Natural killer cell (primary cell): Measurements from ENCODE around the gene RAPGEF2. TPM values are rescaled to one million over a fixed set of nuclear protein-coding genes. Genes with fewer than 3 reads are reported as not detected.

ENCODE experiments used
- ATAC-seq, 3 donors: fragments of 150-1000 bp in 2 of 3; fragments of 200-7000 bp in 1 of 3; cut with Tn5 transposase; 1 replicate in 1 of 3; 2 replicates in 2 of 3; pipeline ENCODE4 v1.10.0; 2021; ENCODE audit warnings: mild to moderate bottlenecking in 2 of 3, moderate library complexity in 2 of 3
- DNase-seq, 2 donors: peaks; one replicate each; pipeline versions ENCODE4 v3.0.0 to v3.0.0-alpha.2; 2013 to 2021; ENCODE audit warnings: mixed read lengths in 1 of 2
- H3K27ac ChIP-seq: one replicate; pipeline ENCODE4 v1.5.1; 2013; ENCODE audit warnings: mild to moderate bottlenecking, low read length
- H3K27me3 ChIP-seq: one replicate; pipeline ENCODE4 v1.6.1; 2013; ENCODE audit warnings: low read length; ENCODE audit not compliant: control insufficient read depth, insufficient read depth
- H3K36me3 ChIP-seq: one replicate; pipeline ENCODE4 v1.6.1; 2013; ENCODE audit warnings: low read length; ENCODE audit not compliant: control insufficient read depth, insufficient read depth
- H3K4me1 ChIP-seq: one replicate; pipeline ENCODE4 v1.6.1; 2013; ENCODE audit warnings: low read length; ENCODE audit not compliant: control insufficient read depth, insufficient read depth
- H3K4me3 ChIP-seq: one replicate; pipeline ENCODE4 v1.5.1; 2013; ENCODE audit warnings: low read length
- H3K9me3 ChIP-seq: one replicate; pipeline ENCODE4 v1.6.1; 2013; ENCODE audit warnings: low read length; ENCODE audit not compliant: control insufficient read depth, insufficient read depth
- H3K27ac Mint-ChIP-seq, 2 donors: one replicate each; pipeline ENCODE4 v1.8.0; 2022; ENCODE audit warnings: mild to moderate bottlenecking in 2 of 2, mixed read lengths in 2 of 2, moderate library complexity in 1 of 2
- H3K27me3 Mint-ChIP-seq, 2 donors: one replicate each; pipeline ENCODE4 v1.8.0; 2022; ENCODE audit warnings: low read depth in 2 of 2, mixed read lengths in 2 of 2
- H3K36me3 Mint-ChIP-seq: one replicate; pipeline ENCODE4 v1.8.0; 2022; ENCODE audit warnings: mixed read lengths
- H3K4me1 Mint-ChIP-seq, 2 donors: one replicate each; pipeline ENCODE4 v1.8.0; 2022; ENCODE audit warnings: mixed read lengths in 2 of 2
- H3K4me3 Mint-ChIP-seq: one replicate; pipeline ENCODE4 v1.8.0; 2022; ENCODE audit warnings: mild to moderate bottlenecking, moderate library complexity, mixed read lengths
- H3K9me3 Mint-ChIP-seq, 2 donors: one replicate each; pipeline ENCODE4 v1.8.0; 2022; ENCODE audit warnings: mixed read lengths in 2 of 2
- CTCF ChIP-seq: fragments of 200-600 bp; IDR thresholded peaks from one replicate; pipeline ENCODE4 v1.8.0; 2022; ENCODE audit warnings: antibody characterized with exemption
- WGBS: methylation state at CpG from one replicate; pipeline ENCODE4 v1.1.7; 2013; ENCODE audit warnings: missing lambda C conversion rate; ENCODE audit not compliant: insufficient coverage; 5-methylcytosine and 5-hydroxymethylcytosine counted together
- intact Hi-C: fragments of 100-400 bp; cut with micrococcal nuclease; formaldehyde crosslinking; loops from one replicate; pipeline ENCODE4 v1.14.2; 2022
- total RNA-seq, 4 donors: library from RNA; stranded (reverse); fragments of 120-200 nt in 1 of 4; gene quantifications; one replicate each; pipeline versions ENCODE4 v1.2.3 to v1.2.4, GENCODE V29; 2013 to 2022

The RAPGEF2 gene
- total RNA-seq, 3 donors from 2014 or later (not counting 1 experiment from before 2014, with no cell fraction given) = 21.9 to 55.6 (median 27.6) TPM

- Histone ChIP-seq H3K4me1 (no peaks in the 10 kb centered on the region), H3K27me3 (no peaks in the 10 kb centered on the region), H3K36me3 (no peaks in the 10 kb centered on the region), H3K27ac (no peak overlapping the region), H3K4me3 (no peak overlapping the region), H3K9me3 (no peaks in the 10 kb centered on the region)
- intact Hi-C loops = no loop called here
- Mint-ChIP-seq H3K4me1 (peaks cover 0 to 5% of the 10 kb centered on the region in 2 donors), H3K27me3 (no peaks in the 10 kb centered on the region), H3K4me3 (no peak overlapping the region), H3K36me3 (no peaks in the 10 kb centered on the region), H3K27ac (no peak overlapping the region), H3K9me3 (no peaks in the 10 kb centered on the region)
- DNase-seq (no peak), ATAC-seq (no peak)
- TF ChIP-seq CTCF = no peak
Measured at GRCh38 chr4:159273141-159273438, 170.2 kb downstream of the RAPGEF2 start.

GRCh38 chr4:159273841-159274240 lies 171.0 kb downstream of the RAPGEF2 start:
- no peaks in the 10 kb centered on the region for H3K27me3 Mint-ChIP-seq
- ATAC-seq (no peak), DNase-seq (no peak)
- no peak overlapping the region for H3K4me3 ChIP-seq
- intact Hi-C loops = no loop called here
- no peak overlapping the region for H3K27ac Mint-ChIP-seq
- H3K4me1 Mint-ChIP-seq = peaks cover 0 to 5% of the 10 kb centered on the region in 2 donors
- TF ChIP-seq CTCF = no peak
- H3K36me3 ChIP-seq = no peaks in the 10 kb centered on the region
- H3K9me3 ChIP-seq = no peaks in the 10 kb centered on the region
- no peaks in the 10 kb centered on the region for H3K9me3 Mint-ChIP-seq
- no peak overlapping the region for H3K4me3 Mint-ChIP-seq
- no peak overlapping the region for H3K27ac ChIP-seq
- no peaks in the 10 kb centered on the region for H3K27me3 ChIP-seq
- WGBS = 95% methylated on average over 9 of the region's 9 CpGs
- H3K36me3 Mint-ChIP-seq = no peaks in the 10 kb centered on the region
- H3K4me1 ChIP-seq = no peaks in the 10 kb centered on the region

- no peak overlapping the region for H3K4me3 Mint-ChIP-seq
- no peak for TF ChIP-seq CTCF
- no peaks in the 10 kb centered on the region for H3K9me3 Mint-ChIP-seq
- no peak overlapping the region for H3K27ac ChIP-seq
- no peaks in the 10 kb centered on the region for H3K4me1 ChIP-seq
- H3K27me3 ChIP-seq = no peaks in the 10 kb centered on the region
- H3K36me3 ChIP-seq = no peaks in the 10 kb centered on the region
- no peak overlapping the region for H3K27ac Mint-ChIP-seq
- DNase-seq = no peak
- no peaks in the 10 kb centered on the region for H3K27me3 Mint-ChIP-seq
- no peak for ATAC-seq
- no peaks in the 10 kb centered on the region for H3K36me3 Mint-ChIP-seq
- no peaks in the 10 kb centered on the region for H3K9me3 ChIP-seq
- H3K4me1 Mint-ChIP-seq = no peaks in the 10 kb centered on the region
- 78% methylated on average over 1 of the region's 5 CpGs for WGBS
- intact Hi-C loops = no loop called here
- H3K4me3 ChIP-seq = no peak overlapping the region
Measured at GRCh38 chr4:159278399-159278798, 175.5 kb downstream of the RAPGEF2 start.

GRCh38 chr4:159279084-159279483 lies 176.2 kb downstream of the RAPGEF2 start:
- Mint-ChIP-seq H3K4me1 (no peaks in the 10 kb centered on the region), H3K36me3 (no peaks in the 10 kb centered on the region), H3K27ac (no peak overlapping the region), H3K9me3 (no peaks in the 10 kb centered on the region), H3K27me3 (no peaks in the 10 kb centered on the region), H3K4me3 (no peak overlapping the region)
- DNase-seq = no peak
- intact Hi-C loops = no loop called here
- Histone ChIP-seq H3K4me3 (no peak overlapping the region), H3K9me3 (no peaks in the 10 kb centered on the region), H3K27me3 (no peaks in the 10 kb centered on the region), H3K36me3 (no peaks in the 10 kb centered on the region), H3K27ac (no peak overlapping the region), H3K4me1 (no peaks in the 10 kb centered on the region)
- ATAC-seq = no peak
- TF ChIP-seq CTCF = no peak
- WGBS = 93% methylated on average over 4 of the region's 6 CpGs
